Progenitor cell of endocrine pancreas (in vitro differentiated cells): ENCODE measurements around the gene CNGA2. TPM values are rescaled to one million over a fixed set of nuclear protein-coding genes. Genes with fewer than 3 reads are reported as not detected.

Source experiments
- DNase-seq: peaks from one replicate; pipeline ENCODE4 v3.0.0; 2021; ENCODE audit warnings: low spot score; ENCODE audit not compliant: unreplicated experiment
- H3K27ac Mint-ChIP-seq: 2 replicates; pipeline ENCODE4 v1.8.0; 2021; ENCODE audit warnings: mild to moderate bottlenecking, moderate library complexity, mixed read lengths
- H3K27me3 Mint-ChIP-seq: 2 replicates; pipeline ENCODE4 v1.8.0; 2021; ENCODE audit warnings: mixed read lengths
- H3K36me3 Mint-ChIP-seq: 2 replicates; pipeline ENCODE4 v1.8.0; 2022; ENCODE audit warnings: mixed read lengths; ENCODE audit not compliant: insufficient read depth
- H3K4me1 Mint-ChIP-seq: 2 replicates; pipeline ENCODE4 v1.8.0; 2021; ENCODE audit warnings: low read depth, mixed read lengths
- H3K4me3 Mint-ChIP-seq: 2 replicates; pipeline ENCODE4 v1.8.0; 2021; ENCODE audit warnings: low read depth, mild to moderate bottlenecking, moderate library complexity, mixed read lengths
- H3K9me3 Mint-ChIP-seq: 2 replicates; pipeline ENCODE4 v1.8.0; 2021; ENCODE audit warnings: low read depth, mixed read lengths
- total RNA-seq: library from RNA; stranded (reverse); gene quantifications from 2 replicates; pipeline ENCODE4 v1.2.1, GENCODE V29; 2021
- TF ChIP-seq, protein P1 (sequence below): fragments of 200-600 bp; sonication (generic); IDR thresholded peaks from one replicate; pipeline ENCODE4 v1.5.0; 2021; ENCODE audit warnings: antibody characterized with exemption, mild to moderate bottlenecking; ENCODE audit not compliant: unreplicated experiment

Gene CNGA2
- total RNA-seq, 1 donor from 2014 or later, result not detected

DNA sequence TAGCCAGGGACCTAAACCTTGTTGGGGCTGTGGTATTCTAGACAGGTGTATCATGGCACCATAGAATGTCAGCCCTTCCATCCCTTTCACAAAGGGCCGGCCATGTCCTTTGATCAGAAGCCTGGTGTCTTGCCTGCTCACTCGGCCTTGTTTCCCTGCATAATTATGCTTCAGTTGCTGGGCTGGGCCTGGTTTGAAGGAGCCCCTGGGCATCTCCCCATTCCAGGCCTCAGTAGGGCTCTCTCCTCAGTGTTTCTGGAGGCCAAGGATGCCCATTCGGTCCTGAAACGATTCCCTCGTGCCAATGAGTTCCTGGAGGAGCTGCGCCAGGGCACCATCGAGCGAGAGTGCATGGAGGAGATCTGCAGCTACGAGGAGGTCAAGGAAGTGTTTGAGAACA, 34.8 kb upstream of the CNGA2 start:
- peaks cover 5% of the 10 kb centered on the region for H3K27me3 Mint-ChIP-seq
- H3K9me3 Mint-ChIP-seq, result peaks cover 17% of the 10 kb centered on the region
- DNase-seq, result no peak
- H3K36me3 Mint-ChIP-seq, result peaks cover 2% of the 10 kb centered on the region
- H3K27ac Mint-ChIP-seq, result no peak overlapping the region
- H3K4me3 Mint-ChIP-seq, result no peak overlapping the region
- H3K4me1 Mint-ChIP-seq, result peaks cover 5% of the 10 kb centered on the region
- TF ChIP-seq, protein P1, sequence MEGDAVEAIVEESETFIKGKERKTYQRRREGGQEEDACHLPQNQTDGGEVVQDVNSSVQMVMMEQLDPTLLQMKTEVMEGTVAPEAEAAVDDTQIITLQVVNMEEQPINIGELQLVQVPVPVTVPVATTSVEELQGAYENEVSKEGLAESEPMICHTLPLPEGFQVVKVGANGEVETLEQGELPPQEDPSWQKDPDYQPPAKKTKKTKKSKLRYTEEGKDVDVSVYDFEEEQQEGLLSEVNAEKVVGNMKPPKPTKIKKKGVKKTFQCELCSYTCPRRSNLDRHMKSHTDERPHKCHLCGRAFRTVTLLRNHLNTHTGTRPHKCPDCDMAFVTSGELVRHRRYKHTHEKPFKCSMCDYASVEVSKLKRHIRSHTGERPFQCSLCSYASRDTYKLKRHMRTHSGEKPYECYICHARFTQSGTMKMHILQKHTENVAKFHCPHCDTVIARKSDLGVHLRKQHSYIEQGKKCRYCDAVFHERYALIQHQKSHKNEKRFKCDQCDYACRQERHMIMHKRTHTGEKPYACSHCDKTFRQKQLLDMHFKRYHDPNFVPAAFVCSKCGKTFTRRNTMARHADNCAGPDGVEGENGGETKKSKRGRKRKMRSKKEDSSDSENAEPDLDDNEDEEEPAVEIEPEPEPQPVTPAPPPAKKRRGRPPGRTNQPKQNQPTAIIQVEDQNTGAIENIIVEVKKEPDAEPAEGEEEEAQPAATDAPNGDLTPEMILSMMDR, result no peak

DNA sequence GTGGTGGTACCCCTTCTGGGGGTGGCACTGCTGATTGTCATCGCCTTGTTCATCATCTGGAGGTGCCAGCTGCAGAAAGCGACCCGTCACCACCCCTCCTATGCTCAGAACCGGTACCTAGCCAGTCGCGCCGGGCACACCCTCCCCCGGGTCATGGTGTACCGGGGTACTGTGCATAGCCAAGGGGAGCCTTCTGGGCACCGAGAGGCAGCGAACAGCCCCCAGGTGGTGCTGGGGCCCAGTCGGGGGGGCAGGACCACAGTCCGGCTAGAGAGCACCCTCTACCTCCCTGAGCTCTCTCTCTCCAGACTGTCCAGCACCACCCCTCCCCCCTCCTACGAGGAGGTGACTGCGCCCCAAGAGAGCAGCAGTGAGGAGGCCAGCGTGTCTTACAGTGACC, 34.0 kb upstream of the CNGA2 start:
- Mint-ChIP-seq H3K4me1 (peaks cover 2% of the 10 kb centered on the region), H3K4me3 (no peak overlapping the region), H3K27me3 (peaks cover 2% of the 10 kb centered on the region), H3K9me3 (peaks cover 22% of the 10 kb centered on the region), H3K27ac (no peak overlapping the region), H3K36me3 (peaks cover 2% of the 10 kb centered on the region)
- no peak for DNase-seq
- TF ChIP-seq, protein P1, result no peak

DNA sequence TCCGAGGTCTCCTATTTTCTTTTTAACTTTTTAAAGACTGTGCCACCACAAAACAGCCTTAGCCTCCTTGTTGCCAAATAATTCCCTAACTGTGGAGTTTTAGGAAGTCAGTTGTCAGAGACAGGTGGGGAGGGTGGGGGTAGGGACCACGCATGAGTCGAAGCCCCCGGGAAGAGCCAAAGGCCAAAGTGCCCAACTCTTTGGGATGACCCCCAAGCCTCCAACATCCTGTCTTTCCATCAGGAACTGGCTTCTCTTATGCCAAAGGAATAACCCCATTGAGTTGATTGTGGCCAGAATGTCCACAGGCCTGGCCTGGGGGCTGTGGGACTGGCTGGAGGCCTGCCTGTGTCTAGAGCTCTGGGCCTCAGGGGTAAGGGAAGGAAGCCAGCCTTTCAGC, 33.5 kb upstream of the CNGA2 start:
- Mint-ChIP-seq H3K4me1 (no peaks in the 10 kb centered on the region), H3K4me3 (no peak overlapping the region), H3K36me3 (peaks cover 2% of the 10 kb centered on the region), H3K27me3 (no peaks in the 10 kb centered on the region), H3K27ac (no peak overlapping the region), H3K9me3 (peaks cover 20% of the 10 kb centered on the region)
- TF ChIP-seq, protein P1, result no peak
- no peak for DNase-seq

DNA sequence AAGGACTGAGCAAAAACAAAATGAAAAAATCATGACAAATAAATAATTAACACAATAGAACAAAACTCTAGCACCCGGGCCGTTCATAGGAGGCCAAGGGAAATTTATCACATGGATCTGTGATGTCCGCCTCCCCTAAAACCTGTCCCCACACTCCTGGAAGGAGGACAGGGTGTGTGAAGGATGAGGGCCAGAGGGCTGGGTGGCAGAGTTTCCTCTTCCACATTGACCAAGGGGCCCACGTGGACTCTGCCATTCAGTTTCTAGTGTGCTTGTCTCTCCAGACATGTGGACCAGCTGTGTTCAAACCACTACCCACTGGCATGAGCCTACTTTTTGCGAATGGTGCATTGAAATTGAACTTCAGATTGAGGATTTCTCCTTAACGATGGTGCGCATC, 33.0 kb upstream of the CNGA2 start:
- TF ChIP-seq, protein P1, result no peak
- Mint-ChIP-seq H3K36me3 (peaks cover 2% of the 10 kb centered on the region), H3K4me3 (no peak overlapping the region), H3K27me3 (no peaks in the 10 kb centered on the region), H3K27ac (no peak overlapping the region), H3K4me1 (no peaks in the 10 kb centered on the region), H3K9me3 (peaks cover 15% of the 10 kb centered on the region)
- DNase-seq, result no peak

DNA sequence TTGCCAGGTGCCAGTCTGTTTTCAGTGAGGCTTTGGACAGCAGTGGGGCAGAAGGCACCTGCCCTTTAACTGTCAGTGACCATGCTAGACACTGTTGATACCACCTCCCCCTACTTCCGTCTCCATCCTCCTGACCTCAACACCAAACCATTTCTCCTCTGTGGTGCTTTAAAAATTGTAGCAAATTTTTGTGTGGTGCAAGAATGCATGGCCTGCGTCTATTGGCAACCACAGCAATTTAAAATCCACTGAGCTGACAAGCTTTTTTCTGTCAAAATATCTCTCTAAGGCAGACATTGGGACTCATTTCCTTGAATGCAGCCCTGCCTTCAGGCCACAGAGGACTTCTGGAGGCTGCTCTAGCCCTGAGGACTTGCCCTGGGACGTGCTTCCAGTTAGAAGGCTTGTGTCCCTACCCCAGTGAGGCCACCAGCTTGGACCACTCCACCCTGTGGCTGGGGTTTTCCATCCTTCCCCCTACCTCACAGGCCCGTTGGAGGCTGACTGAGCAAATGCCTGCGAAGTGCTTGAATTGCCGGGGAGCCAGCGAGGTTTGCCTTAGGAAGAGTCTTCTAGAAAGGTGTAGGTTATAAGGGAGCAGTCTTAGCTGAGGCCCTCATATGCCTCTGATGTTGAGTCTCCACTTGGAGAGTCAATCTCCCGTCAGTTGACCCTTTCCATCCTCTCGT, 32.4 kb upstream of the CNGA2 start:
- TF ChIP-seq, protein P1, result no peak
- Mint-ChIP-seq H3K4me1 (no peaks in the 10 kb centered on the region), H3K36me3 (peaks cover 2% of the 10 kb centered on the region), H3K9me3 (peaks cover 13% of the 10 kb centered on the region), H3K4me3 (no peak overlapping the region), H3K27me3 (no peaks in the 10 kb centered on the region), H3K27ac (no peak overlapping the region)
- DNase-seq, result no peak
